SKM-1 treated with dmso at 0.1 percent for 144 hours (cell line): ENCODE results near the gene DHX32.
"Not testable (repeated sequence)": the region's sequence is repeated elsewhere in the genome, so short reads cannot be mapped to it uniquely, and the experiment has no call there.

Experiments
- DNase-seq: peaks from one replicate; lab custom pipeline; 2025; ENCODE audit not compliant: unreplicated experiment; lab: John Stamatoyannopoulos, UW

The DHX32 gene

GRCh38 chr10:125881192-125881591 is at the start of gene DHX32:
TSS of gene DHX32 (minus strand) at chr10:125881292. CDS start at chr10:125880824, 468 bp downstream.
- DNase-seq = no peak

- DNase-seq = no peak
These were observed 48.5 kb upstream of the DHX32 start for GRCh38 chr10:125929618-125930017.

- DNase-seq = no peak
These were observed 48.0 kb upstream of the DHX32 start for GRCh38 chr10:125928928-125929585.

- DNase-seq = not testable (repeated sequence)
These were observed 46.2 kb upstream of the DHX32 start for GRCh38 chr10:125927265-125927664.

GRCh38 chr10:125926247-125926646 is 45.2 kb upstream of the DHX32 start:
- no peak for DNase-seq

- no peak for DNase-seq
These were observed 44.3 kb upstream of the DHX32 start for GRCh38 chr10:125925262-125925834.

GRCh38 chr10:125921643-125922306 is 40.7 kb upstream of the DHX32 start:
- not testable (repeated sequence) for DNase-seq

GRCh38 chr10:125917704-125918361 is 36.7 kb upstream of the DHX32 start:
- DNase-seq = not testable (repeated sequence)

GRCh38 chr10:125916977-125917376 is 35.9 kb upstream of the DHX32 start:
- DNase-seq = no peak

- DNase-seq = not testable (repeated sequence)
These were observed 32.2 kb upstream of the DHX32 start for GRCh38 chr10:125913277-125913676.

GRCh38 chr10:125911990-125912389 is 30.9 kb upstream of the DHX32 start:
- DNase-seq = no peak

GRCh38 chr10:125911145-125911544 is 30.1 kb upstream of the DHX32 start:
- no peak for DNase-seq

- DNase-seq = not testable (repeated sequence)
These were observed 28.4 kb upstream of the DHX32 start for GRCh38 chr10:125909491-125909890.

- DNase-seq = not testable (repeated sequence)
These were observed 27.7 kb upstream of the DHX32 start for GRCh38 chr10:125908813-125909212.

- not testable (repeated sequence) for DNase-seq
These were observed 26.5 kb upstream of the DHX32 start for GRCh38 chr10:125907598-125907997.

- DNase-seq = not testable (repeated sequence)
These were observed 24.2 kb upstream of the DHX32 start for GRCh38 chr10:125905069-125905994.

GRCh38 chr10:125903135-125903640 is 22.1 kb upstream of the DHX32 start:
- not testable (repeated sequence) for DNase-seq

GRCh38 chr10:125900963-125901362 is 19.9 kb upstream of the DHX32 start:
- not testable (repeated sequence) for DNase-seq

- not testable (repeated sequence) for DNase-seq
These were observed 16.2 kb upstream of the DHX32 start for GRCh38 chr10:125897317-125897716.
